Left kidney (tissue), 2 donors: ENCODE results near the gene B3GNT8. TPM values are rescaled to one million over a fixed set of nuclear protein-coding genes. Genes with fewer than 3 reads are reported as not detected.
"Not testable (repeated sequence)": the region's sequence is repeated elsewhere in the genome, so short reads cannot be mapped to it uniquely, and the experiment has no call there.

Experiments used
- DNase-seq: peaks from one replicate; pipeline ENCODE4 v3.0.0-alpha.2; 2013
- polyA plus RNA-seq: library from polyadenylated mRNA; unstranded; fragments of 120-200 nt; gene quantifications from one replicate; pipeline ENCODE4 v1.2.1, GENCODE V29; 2013; ENCODE audit not compliant: insufficient read length

Gene B3GNT8
- polyA plus RNA-seq, 1 donor: 3.0 TPM

GRCh38 chr19:41416194-41416674 is 10.9 kb downstream of the B3GNT8 start:
- DNase-seq: no peak

- DNase-seq: no peak
Observed at GRCh38 chr19:41415154-41415571, 12.0 kb downstream of the B3GNT8 start.

- DNase-seq: no peak
Observed at GRCh38 chr19:41414461-41414860, 12.7 kb downstream of the B3GNT8 start.

- no peak for DNase-seq
Observed at GRCh38 chr19:41413947-41414346, 13.2 kb downstream of the B3GNT8 start.

GRCh38 chr19:41412953-41413352 is 14.2 kb downstream of the B3GNT8 start:
- no peak for DNase-seq

- no peak for DNase-seq
Observed at GRCh38 chr19:41411968-41412265, 15.3 kb downstream of the B3GNT8 start.

- no peak for DNase-seq
Observed at GRCh38 chr19:41411100-41411967, 15.8 kb downstream of the B3GNT8 start.

- no peak for DNase-seq
Observed at GRCh38 chr19:41410336-41411054, 16.7 kb downstream of the B3GNT8 start.

GRCh38 chr19:41409288-41409687 is 17.9 kb downstream of the B3GNT8 start:
- no peak for DNase-seq

GRCh38 chr19:41408846-41409245 is 18.3 kb downstream of the B3GNT8 start:
- not testable (repeated sequence) for DNase-seq

GRCh38 chr19:41408256-41408655 is 18.9 kb downstream of the B3GNT8 start:
- no peak for DNase-seq

GRCh38 chr19:41407271-41407670 is 19.9 kb downstream of the B3GNT8 start:
- DNase-seq: no peak

GRCh38 chr19:41405776-41406175 is 21.4 kb downstream of the B3GNT8 start:
- DNase-seq: no peak

- DNase-seq: peak; percentile 4
Observed at GRCh38 chr19:41403181-41403970, 23.8 kb downstream of the B3GNT8 start.

- DNase-seq: no peak
Observed at GRCh38 chr19:41402010-41402409, 25.2 kb downstream of the B3GNT8 start.

GRCh38 chr19:41401483-41401882 is 25.7 kb downstream of the B3GNT8 start:
- no peak for DNase-seq

- DNase-seq: no peak
Observed at GRCh38 chr19:41399525-41399924, 27.6 kb downstream of the B3GNT8 start.

GRCh38 chr19:41399091-41399490 is 28.1 kb downstream of the B3GNT8 start:
- DNase-seq: no peak

GRCh38 chr19:41398598-41398997 is 28.6 kb downstream of the B3GNT8 start:
- no peak for DNase-seq

GRCh38 chr19:41398050-41398418 is 29.1 kb downstream of the B3GNT8 start:
- no peak for DNase-seq

- peak; percentile 100 for DNase-seq
Observed at GRCh38 chr19:41397086-41398049, 29.8 kb downstream of the B3GNT8 start, which contains the start of the genes BCKDHA and EXOSC5. Gene BCKDHA (plus strand): TSS chr19:41397818. CDS start chr19:41397828, 10 bp downstream. Gene EXOSC5 (minus strand): TSS chr19:41397359. CDS start chr19:41397328, 31 bp downstream.
